ENCODE results near the gene CTXND1.

CTXND1 gene

GRCh38 chr15:80183306-80183705 lies 68.7 kb downstream of the CTXND1 start:
- Histone ChIP-seq H3K4me3 (ENCODE audit: low read depth, low read length) (no peak overlapping the region), H3K9me3 (ENCODE audit: control insufficient read depth, insufficient read depth, low read depth, low read length) (no peaks in the 10 kb centered on the region), H3K27ac (ENCODE audit: extremely low read depth, low read depth, low read length) (no peak overlapping the region), H3K36me3 (ENCODE audit: control insufficient read depth in 2 of 2, insufficient read depth in 1 of 2, low read length in 2 of 2) (peaks cover 0 to 73% of the 10 kb centered on the region in 2 experiments; a peak in 1 of 3 replicates), H3K4me1 (ENCODE audit: control insufficient read depth, insufficient read depth, low read length) (no peaks in the 10 kb centered on the region)
- CTCF ChIA-PET, result interaction anchor here (0.7 to 2.0 kb wide), 4 partner anchors 10 to 873 kb away, joined by 3 to 7 read pairs (median 3); partner anchors contain the start of gene TMED3
- TF ChIP-seq KLF9 (tag by site-specific recombination; IDR thresholded peaks at IDR 0.05; ENCODE audit: low read depth) (no peak), ZNF175 (tag by site-specific recombination; IDR thresholded peaks at IDR 0.05) (no peak), ZBTB20 (tag by site-specific recombination; IDR thresholded peaks at IDR 0.05) (no peak)
- POLR2A ChIA-PET, result no interaction called here

- ChIA-PET POLR2A (no interaction called here), CTCF (interaction anchor here (1.9 to 2.0 kb wide), 2 partner anchors 10 to 329 kb away, joined by 7 read pairs; no protein-coding TSS in a partner anchor)
- 0 out of 2 replicates have a peak, but pooled peaks have one; percentile 24 for TF ChIP-seq PRDM1 (tag by site-specific recombination; IDR thresholded peaks at IDR 0.05)
- no peak for TF ChIP-seq IKZF3 (tag by site-specific recombination; IDR thresholded peaks at IDR 0.05)
These were observed 69.3 kb downstream of the CTXND1 start for GRCh38 chr15:80182611-80183261.

GRCh38 chr15:80180986-80181385 lies 71.0 kb downstream of the CTXND1 start:
- TF ChIP-seq ZNF114 (tag by site-specific recombination; IDR thresholded peaks at IDR 0.05), result no peak
- TF ChIP-seq ZNF830 (tag by site-specific recombination; IDR thresholded peaks at IDR 0.05; ENCODE audit: low read depth), result no peak
- no peak for TF ChIP-seq ZNF768 (tag by site-specific recombination; IDR thresholded peaks at IDR 0.05)
- TF ChIP-seq SP2 (tag by site-specific recombination; IDR thresholded peaks at IDR 0.05), result no peak
- no peak for TF ChIP-seq ZNF548 (tag by site-specific recombination; IDR thresholded peaks at IDR 0.05)
- no peak for TF ChIP-seq TRIM28 (IDR thresholded peaks at IDR 0.05; ENCODE audit: borderline replicate concordance, low read length)
- TF ChIP-seq ZNF785 (tag by site-specific recombination; IDR thresholded peaks at IDR 0.05), result no peak
- TF ChIP-seq ZNF544 (tag by site-specific recombination; IDR thresholded peaks at IDR 0.05), result no peak
- no peak for TF ChIP-seq ZNF335 (tag by site-specific recombination; conservative IDR thresholded peaks at IDR 0.05)
- no peak for TF ChIP-seq ZBTB48 (tag by site-specific recombination; IDR thresholded peaks at IDR 0.05)
- no peak for TF ChIP-seq ZNF555 (tag by site-specific recombination; conservative IDR thresholded peaks at IDR 0.05)
- no peak for TF ChIP-seq ZNF791 (tag by site-specific recombination; IDR thresholded peaks at IDR 0.05)
- ChIA-PET POLR2A (no interaction called here), CTCF (interaction anchor here (1.7 to 1.9 kb wide), 2 partner anchors 8 to 328 kb away, joined by 4 to 7 read pairs; no protein-coding TSS in a partner anchor)
- Histone ChIP-seq H3K4me3 (ENCODE audit: low read depth, low read length) (no peak overlapping the region), H3K9me3 (ENCODE audit: control insufficient read depth, insufficient read depth, low read depth, low read length) (no peaks in the 10 kb centered on the region), H3K4me1 (ENCODE audit: control insufficient read depth, insufficient read depth, low read length) (no peaks in the 10 kb centered on the region), H3K36me3 (ENCODE audit: control insufficient read depth in 2 of 2, insufficient read depth in 1 of 2, low read length in 2 of 2) (peaks cover 0 to 63% of the 10 kb centered on the region in 2 experiments; a peak in 1 of 3 replicates), H3K27ac (ENCODE audit: extremely low read depth, low read depth, low read length) (no peak overlapping the region)

More at GRCh38 chr15:80182611-80183261, 69.3 kb downstream of the CTXND1 start:
- no peak overlapping the region for H3K27ac ChIP-seq (ENCODE audit: extremely low read depth, low read depth, low read length)
- no peaks in the 10 kb centered on the region for H3K4me1 ChIP-seq (ENCODE audit: control insufficient read depth, insufficient read depth, low read length)
- peaks cover 0 to 71% of the 10 kb centered on the region in 2 experiments; a peak in 1 of 3 replicates for H3K36me3 ChIP-seq (ENCODE audit: control insufficient read depth in 2 of 2, insufficient read depth in 1 of 2, low read length in 2 of 2)
- no peaks in the 10 kb centered on the region for H3K9me3 ChIP-seq (ENCODE audit: control insufficient read depth, insufficient read depth, low read depth, low read length)
- no peak overlapping the region for H3K4me3 ChIP-seq (ENCODE audit: low read depth, low read length)

- peaks cover 0 to 59% of the 10 kb centered on the region in 2 experiments; a peak in 1 of 3 replicates for H3K36me3 ChIP-seq (ENCODE audit: control insufficient read depth in 2 of 2, insufficient read depth in 1 of 2, low read length in 2 of 2)
- ChIA-PET CTCF (interaction anchor here (1.7 kb wide), 1 partner anchor 327 kb away, joined by 4 read pairs; no protein-coding TSS in a partner anchor), POLR2A (no interaction called here)
- TF ChIP-seq ZNF549 (tag by site-specific recombination; IDR thresholded peaks at IDR 0.05) (no peak), ZNF513 (tag by site-specific recombination; IDR thresholded peaks at IDR 0.05) (no peak), KLF9 (tag by site-specific recombination; IDR thresholded peaks at IDR 0.05; ENCODE audit: low read depth) (no peak), ZNF610 (tag by site-specific recombination; IDR thresholded peaks at IDR 0.05; ENCODE audit: borderline replicate concordance) (no peak), ZNF660 (tag by site-specific recombination; IDR thresholded peaks at IDR 0.05) (no peak), GFI1B (tag by site-specific recombination; IDR thresholded peaks at IDR 0.05) (no peak), ZBTB1 (tag by site-specific recombination; IDR thresholded peaks at IDR 0.05) (no peak), INSM2 (tag by site-specific recombination; IDR thresholded peaks at IDR 0.05) (no peak), ZNF202 (tag by site-specific recombination; IDR thresholded peaks at IDR 0.05; ENCODE audit: borderline replicate concordance) (no peak), SCRT2 (tag by site-specific recombination; IDR thresholded peaks at IDR 0.05) (no peak)
- no peaks in the 10 kb centered on the region for H3K4me1 ChIP-seq (ENCODE audit: control insufficient read depth, insufficient read depth, low read length)
- H3K9me3 ChIP-seq (ENCODE audit: control insufficient read depth, insufficient read depth, low read depth, low read length), result no peaks in the 10 kb centered on the region
- H3K27ac ChIP-seq (ENCODE audit: extremely low read depth, low read depth, low read length), result no peak overlapping the region
- no peak overlapping the region for H3K4me3 ChIP-seq (ENCODE audit: low read depth, low read length)
These were observed 71.5 kb downstream of the CTXND1 start for GRCh38 chr15:80180468-80180867.

Measured in HEK293 (cell line).